Measurements from ENCODE around the gene AGBL4.

Gene AGBL4

GRCh38 chr1:48906729-48907128 lies 1117.0 kb downstream of the AGBL4 start:
- ATAC-seq: peak; percentile 65
- no peak for TF ChIP-seq ZFP30 (CRISPR knock-in tag; IDR thresholded peaks at IDR 0.05)
- no peak for TF ChIP-seq BACH2 (CRISPR knock-in tag; IDR thresholded peaks at IDR 0.05; ENCODE audit: borderline replicate concordance)
- TF ChIP-seq CREB5 (CRISPR knock-in tag; IDR thresholded peaks at IDR 0.05; ENCODE audit: low read depth): no peak
- TF ChIP-seq TCF4 (CRISPR knock-in tag; IDR thresholded peaks at IDR 0.05; ENCODE audit: borderline replicate concordance): no peak

DNA sequence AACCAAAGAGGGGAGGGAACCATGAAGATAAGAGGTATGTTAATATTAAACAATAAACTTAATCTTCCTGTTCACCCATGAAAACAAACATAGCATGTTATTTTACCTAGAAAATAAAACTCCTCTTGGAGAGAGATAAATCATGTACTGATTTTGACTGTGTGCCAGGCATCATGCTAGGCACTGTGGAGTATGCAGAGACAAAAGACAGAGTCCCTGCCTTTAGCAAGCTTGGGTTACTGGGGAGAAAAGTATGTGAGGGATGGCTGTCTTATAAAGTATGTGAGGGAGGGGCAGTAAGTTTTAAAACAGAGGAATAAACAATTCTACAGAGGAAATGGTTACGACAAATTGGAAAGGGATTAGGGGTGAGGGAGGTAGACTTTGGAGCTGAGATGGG lies 1117.6 kb downstream of the AGBL4 start:
- ATAC-seq: peak; percentile 83
- TF ChIP-seq TSHZ2 (CRISPR knock-in tag; IDR thresholded peaks at IDR 0.05) (no peak), TOX (CRISPR knock-in tag; IDR thresholded peaks at IDR 0.05; ENCODE audit: borderline replicate concordance) (no peak), ESRRG (CRISPR knock-in tag; IDR thresholded peaks at IDR 0.05) (no peak), ZFP3 (CRISPR knock-in tag; IDR thresholded peaks at IDR 0.05) (no peak), RARB (CRISPR knock-in tag; IDR thresholded peaks at IDR 0.05) (no peak), SNAI2 (CRISPR knock-in tag; IDR thresholded peaks at IDR 0.05) (no peak), BACH2 (CRISPR knock-in tag; IDR thresholded peaks at IDR 0.05; ENCODE audit: borderline replicate concordance) (no peak), ZNF565 (CRISPR knock-in tag; conservative IDR thresholded peaks at IDR 0.05; ENCODE audit: low read depth) (no peak), PATZ1 (CRISPR knock-in tag; IDR thresholded peaks at IDR 0.05; ENCODE audit: borderline replicate concordance) (no peak)

- ATAC-seq: no peak
- TF ChIP-seq ZFP3 (CRISPR knock-in tag; IDR thresholded peaks at IDR 0.05): no peak
- no peak for TF ChIP-seq TSHZ2 (CRISPR knock-in tag; IDR thresholded peaks at IDR 0.05)
- no peak for TF ChIP-seq CSDC2 (CRISPR knock-in tag; IDR thresholded peaks at IDR 0.05)
- no peak for TF ChIP-seq ZC3H10 (CRISPR knock-in tag; IDR thresholded peaks at IDR 0.05)
- no peak for TF ChIP-seq POU6F1 (CRISPR knock-in tag; IDR thresholded peaks at IDR 0.05; ENCODE audit: borderline replicate concordance, low read depth)
- no peak for TF ChIP-seq RARB (CRISPR knock-in tag; IDR thresholded peaks at IDR 0.05)
- TF ChIP-seq PATZ1 (CRISPR knock-in tag; IDR thresholded peaks at IDR 0.05; ENCODE audit: borderline replicate concordance): no peak
- TF ChIP-seq, protein P1, sequence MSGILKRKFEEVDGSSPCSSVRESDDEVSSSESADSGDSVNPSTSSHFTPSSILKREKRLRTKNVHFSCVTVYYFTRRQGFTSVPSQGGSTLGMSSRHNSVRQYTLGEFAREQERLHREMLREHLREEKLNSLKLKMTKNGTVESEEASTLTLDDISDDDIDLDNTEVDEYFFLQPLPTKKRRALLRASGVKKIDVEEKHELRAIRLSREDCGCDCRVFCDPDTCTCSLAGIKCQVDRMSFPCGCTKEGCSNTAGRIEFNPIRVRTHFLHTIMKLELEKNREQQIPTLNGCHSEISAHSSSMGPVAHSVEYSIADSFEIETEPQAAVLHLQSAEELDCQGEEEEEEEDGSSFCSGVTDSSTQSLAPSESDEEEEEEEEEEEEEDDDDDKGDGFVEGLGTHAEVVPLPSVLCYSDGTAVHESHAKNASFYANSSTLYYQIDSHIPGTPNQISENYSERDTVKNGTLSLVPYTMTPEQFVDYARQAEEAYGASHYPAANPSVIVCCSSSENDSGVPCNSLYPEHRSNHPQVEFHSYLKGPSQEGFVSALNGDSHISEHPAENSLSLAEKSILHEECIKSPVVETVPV (CRISPR knock-in tag; IDR thresholded peaks at IDR 0.05): no peak
- no peak for TF ChIP-seq SNAI2 (CRISPR knock-in tag; IDR thresholded peaks at IDR 0.05)
- no peak for TF ChIP-seq ZFP30 (CRISPR knock-in tag; IDR thresholded peaks at IDR 0.05)
- no peak for TF ChIP-seq GLIS3 (CRISPR knock-in tag; IDR thresholded peaks at IDR 0.05)
- no peak for TF ChIP-seq PPARA (CRISPR knock-in tag; IDR thresholded peaks at IDR 0.05; ENCODE audit: borderline replicate concordance)
- no peak for TF ChIP-seq ISL1 (CRISPR knock-in tag; IDR thresholded peaks at IDR 0.05)
- TF ChIP-seq ESRRG (CRISPR knock-in tag; IDR thresholded peaks at IDR 0.05): no peak
- TF ChIP-seq ZNF565 (CRISPR knock-in tag; conservative IDR thresholded peaks at IDR 0.05; ENCODE audit: low read depth): no peak
Measured at GRCh38 chr1:48903291-48903690, 1120.5 kb downstream of the AGBL4 start.
